Suprapubic skin (tissue), 4 donors: Measurements from ENCODE around the gene ARL2. TPM values are rescaled to one million over a fixed set of nuclear protein-coding genes. Genes with fewer than 3 reads are reported as not detected.

ENCODE experiments used
- DNase-seq, 2 donors: peaks; one replicate each; pipeline ENCODE4 v3.0.0-alpha.2; 2019; ENCODE audit warnings: low spot score in 2 of 2
- H3K27ac ChIP-seq: fragments of 200-600 bp; sonication (generic); one replicate; pipeline ENCODE4 v1.5.1; 2019
- H3K27me3 ChIP-seq: fragments of 200-600 bp; sonication (generic); one replicate; pipeline ENCODE4 v1.5.1; 2019
- H3K36me3 ChIP-seq: fragments of 200-600 bp; sonication (generic); one replicate; pipeline ENCODE4 v1.5.1; 2019
- H3K4me1 ChIP-seq: fragments of 200-600 bp; sonication (generic); one replicate; pipeline ENCODE4 v1.5.1; 2019
- H3K4me3 ChIP-seq: fragments of 200-600 bp; sonication (generic); one replicate; pipeline ENCODE4 v1.5.1; 2019; ENCODE audit warnings: mild to moderate bottlenecking
- H3K9me3 ChIP-seq: fragments of 200-600 bp; sonication (generic); one replicate; pipeline ENCODE4 v1.5.1; 2019
- CTCF ChIP-seq, 2 donors: fragments of 200-600 bp in 1 of 2; fragments of 450-650 bp in 1 of 2; sonication (generic) in 1 of 2; IDR thresholded peaks; one replicate each; pipeline ENCODE4 v1.5.1; 2016 to 2019; ENCODE audit warnings: antibody characterized with exemption in 2 of 2, mild to moderate bottlenecking in 1 of 2, moderate library complexity in 1 of 2
- EP300 ChIP-seq: sonication (generic); formaldehyde crosslinking; IDR thresholded peaks from one replicate; pipeline ENCODE4 v1.6.1; 2017; ENCODE audit warnings: antibody characterized with exemption
- POLR2A ChIP-seq, 2 donors: fragments of 450-650 bp; IDR thresholded peaks; one replicate each; pipeline ENCODE4 v1.6.1; 2017; ENCODE audit warnings: antibody characterized with exemption in 2 of 2, mild to moderate bottlenecking in 2 of 2, moderate library complexity in 2 of 2
- POLR2AphosphoS5 ChIP-seq, 3 donors: sonication (generic); formaldehyde crosslinking; IDR thresholded peaks; one replicate each; pipeline ENCODE4 v1.6.1; 2017; ENCODE audit warnings: antibody characterized with exemption in 3 of 3
- WGBS: methylation state at CpG from one replicate; pipeline ENCODE4 v1.1.5; 2018; 5-methylcytosine and 5-hydroxymethylcytosine counted together
- total RNA-seq, 4 donors: library from RNA; depleted of rRNA; stranded (reverse); fragments of >200 nt; gene quantifications; one replicate each; pipeline ENCODE4 v1.1.0, GENCODE V29; 2016

Gene ARL2
- total RNA-seq, 4 donors from 2014 or later = 67.8 to 91.3 (median 87.8) TPM

- Histone ChIP-seq H3K9me3 (no peaks in the 10 kb centered on the region), H3K4me1 (peaks cover 17% of the 10 kb centered on the region), H3K36me3 (peaks cover 20% of the 10 kb centered on the region), H3K4me3 (peak within 1 kb of the TSS; percentile 50), H3K27ac (peak within 1 kb of the TSS; percentile 82), H3K27me3 (no peaks in the 10 kb centered on the region)
- TF ChIP-seq EP300 = no peak
- peak in 1 of 2 donors; percentile 24 for TF ChIP-seq POLR2A (IDR thresholded peaks at IDR 0.05)
- TF ChIP-seq POLR2AphosphoS5 (IDR thresholded peaks at IDR 0.05) = peak in 2 of 3 donors; percentile 18 to 87
- peak; percentile 52 to 81 for TF ChIP-seq CTCF (IDR thresholded peaks at IDR 0.05)
- WGBS = 1% methylated on average over 41 of the region's 51 CpGs
- DNase-seq = peak; percentile 95 to 96
These were observed 13.5 kb downstream of the ARL2 start, which contains the start of gene SNX15 for GRCh38 chr11:65027213-65028067. Gene SNX15 (plus strand): TSS chr11:65027439. CDS start chr11:65027538, 99 bp downstream.

GRCh38 chr11:65032216-65032615 is 18.3 kb downstream of the ARL2 start:
- Histone ChIP-seq H3K27ac (no peak overlapping the region), H3K4me3 (no peak overlapping the region), H3K27me3 (no peaks in the 10 kb centered on the region), H3K9me3 (no peaks in the 10 kb centered on the region), H3K36me3 (peaks cover 62% of the 10 kb centered on the region), H3K4me1 (peaks cover 13% of the 10 kb centered on the region)
- no peak for DNase-seq
- 83% methylated on average over 13 of the region's 13 CpGs for whole genome bisulfite sequencing
- TF ChIP-seq POLR2A (IDR thresholded peaks at IDR 0.05) (no peak), POLR2AphosphoS5 (IDR thresholded peaks at IDR 0.05) (no peak), CTCF (IDR thresholded peaks at IDR 0.05) (no peak)

GRCh38 chr11:65034423-65034822 is 20.5 kb downstream of the ARL2 start:
- Histone ChIP-seq H3K27me3 (no peaks in the 10 kb centered on the region), H3K4me3 (no peak overlapping the region), H3K36me3 (peaks cover 77% of the 10 kb centered on the region), H3K4me1 (no peaks in the 10 kb centered on the region), H3K27ac (no peak overlapping the region), H3K9me3 (no peaks in the 10 kb centered on the region)
- WGBS = 94% methylated on average over 2 of the region's 2 CpGs
- no peak for DNase-seq
- TF ChIP-seq EP300 (no peak), CTCF (IDR thresholded peaks at IDR 0.05) (no peak), POLR2A (IDR thresholded peaks at IDR 0.05) (no peak), POLR2AphosphoS5 (IDR thresholded peaks at IDR 0.05) (no peak)

GRCh38 chr11:65035579-65035978 is 21.6 kb downstream of the ARL2 start:
- Histone ChIP-seq H3K27ac (no peak overlapping the region), H3K27me3 (no peaks in the 10 kb centered on the region), H3K4me1 (peaks cover 4% of the 10 kb centered on the region), H3K9me3 (no peaks in the 10 kb centered on the region), H3K36me3 (peaks cover 77% of the 10 kb centered on the region), H3K4me3 (no peak overlapping the region)
- 79% methylated on average over 9 of the region's 11 CpGs for WGBS
- TF ChIP-seq CTCF (IDR thresholded peaks at IDR 0.05) (no peak), POLR2AphosphoS5 (IDR thresholded peaks at IDR 0.05) (no peak), EP300 (no peak), POLR2A (IDR thresholded peaks at IDR 0.05) (no peak)
- no peak for DNase-seq

GRCh38 chr11:65036931-65037330 is 23.0 kb downstream of the ARL2 start:
- Histone ChIP-seq H3K4me3 (no peak overlapping the region), H3K36me3 (peaks cover 67% of the 10 kb centered on the region), H3K9me3 (no peaks in the 10 kb centered on the region), H3K4me1 (peaks cover 10% of the 10 kb centered on the region), H3K27ac (no peak overlapping the region), H3K27me3 (no peaks in the 10 kb centered on the region)
- DNase-seq = no peak
- WGBS = 75% methylated on average over 6 of the region's 6 CpGs
- no peak for TF ChIP-seq CTCF (IDR thresholded peaks at IDR 0.05)
- no peak for TF ChIP-seq POLR2AphosphoS5 (IDR thresholded peaks at IDR 0.05)
- TF ChIP-seq EP300 = no peak
- no peak for TF ChIP-seq POLR2A (IDR thresholded peaks at IDR 0.05)
